ENCODE results near the gene RBMS3. TPM values are rescaled to one million over a fixed set of nuclear protein-coding genes. Genes with fewer than 3 reads are reported as not detected.

Gene RBMS3
- total and polyA plus RNA-seq, 2 of the 13 experiments (the other 11 are each of a cell fraction or from before 2014, with no cell fraction given): not detected

GRCh38 chr3:29906906-29907305 lies 626.0 kb downstream of the RBMS3 start (continued):
- TF ChIP-seq ARID4A (CRISPR knock-in tag; IDR thresholded peaks at IDR 0.05; ENCODE audit: borderline replicate concordance) (no peak), PHB2 (IDR thresholded peaks at IDR 0.05; ENCODE audit: partially characterized antibody) (no peak), ZNF256 (CRISPR knock-in tag; conservative IDR thresholded peaks at IDR 0.05) (no peak), PAX8 (CRISPR knock-in tag; IDR thresholded peaks at IDR 0.05; ENCODE audit: borderline replicate concordance) (no peak), ZNF232 (CRISPR knock-in tag; IDR thresholded peaks at IDR 0.05; ENCODE audit: borderline replicate concordance) (no peak), PHF20 (CRISPR knock-in tag; IDR thresholded peaks at IDR 0.05) (no peak)

GRCh38 chr3:29912600-29913288 lies 631.9 kb downstream of the RBMS3 start:
- FAIRE-seq: no peak
- Histone ChIP-seq H3K36me3 (replicated peaks in 1 of 2; ENCODE audit: control insufficient read depth in 1 of 2, insufficient read depth in 2 of 2, low read length in 2 of 2) (no peaks in the 10 kb centered on the region), H3K79me2 (ENCODE audit: insufficient read depth, low read length) (no peaks in the 10 kb centered on the region), H3K4me3 (replicated peaks in 1 of 3; ENCODE audit: insufficient read depth in 1 of 3, low read depth in 2 of 3, low read length in 3 of 3) (no peak overlapping the region), H3K4me1 (ENCODE audit: insufficient read depth, low read length) (no peaks in the 10 kb centered on the region), H3K4me2 (ENCODE audit: low read depth, low read length) (no peak overlapping the region), H3K9ac (ENCODE audit: insufficient read depth, low read depth, low read length) (no peak overlapping the region), H3K27ac (ENCODE audit: extremely low read length, insufficient read depth, low read length) (no peak overlapping the region), H3K9me3 (ENCODE audit: low read length) (no peaks in the 10 kb centered on the region), H4K20me1 (ENCODE audit: insufficient read depth, low read length) (no peaks in the 10 kb centered on the region), H2AFZ (ENCODE audit: low read length) (no peak overlapping the region), H3K27me3 (ENCODE audit: control insufficient read depth in 1 of 2, insufficient read depth in 2 of 2, low read length in 2 of 2) (no peaks in the 10 kb centered on the region)
- intact Hi-C loops (cut with micrococcal nuclease; ENCODE audit: unreplicated experiment): no loop called here
- ChIA-PET POLR2A (no interaction called here), CTCF (ENCODE audit: low intra/inter-chr PET ratio, low total read pairs) (no interaction called here)
- 2% methylated on average over 2 of the region's 2 CpGs for WGBS (ENCODE audit: low lambda C conversion rate)
- no peak for ATAC-seq
- in situ Hi-C loops (cut with HindIII; ENCODE audit: extremely low pct_ligation_motif_present, low pct_unique_long_range_greater_than_20kb): no loop called here
- DNase-seq (ENCODE audit: low spot score): no peak
- no TSS peak for BruUV-seq (replicated peaks)
- TF ChIP-seq ZNF547 (CRISPR knock-in tag; IDR thresholded peaks at IDR 0.05) (no peak), MLXIP (CRISPR knock-in tag; IDR thresholded peaks at IDR 0.05; ENCODE audit: borderline replicate concordance) (no peak), ZNF746 (CRISPR knock-in tag; IDR thresholded peaks at IDR 0.05) (no peak), HIVEP1 (CRISPR knock-in tag; IDR thresholded peaks at IDR 0.05) (no peak), ZNF362 (CRISPR knock-in tag; IDR thresholded peaks at IDR 0.05; ENCODE audit: borderline replicate concordance) (no peak), ZNF207 (IDR thresholded peaks at IDR 0.05; ENCODE audit: borderline replicate concordance) (no peak)
